ENCODE measurements around the gene CUL1.

CUL1 gene

DNA sequence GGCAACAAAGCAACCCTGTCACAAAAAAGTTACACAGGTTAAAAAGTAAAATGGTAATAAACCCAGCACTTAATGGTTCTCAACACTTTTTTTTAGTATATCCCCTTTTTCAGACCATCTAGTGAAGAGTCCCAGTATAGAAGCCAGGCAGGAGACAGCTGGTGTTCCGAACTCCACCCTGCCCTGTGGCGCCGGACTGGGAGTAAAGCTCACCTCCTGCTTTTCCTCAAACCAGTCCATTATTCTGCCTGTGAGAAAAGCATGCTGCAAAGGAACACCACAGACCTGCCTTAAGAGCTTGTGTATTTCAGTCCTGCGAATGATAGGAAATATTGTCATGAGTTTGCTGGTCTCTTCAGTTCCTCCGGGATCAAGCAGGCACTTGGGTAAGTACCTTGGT is 104.4 kb downstream of the CUL1 start:
- H3K27me3 ChIP-seq (ENCODE audit: control insufficient read depth, low read length), result no peaks in the 10 kb centered on the region
- H3K36me3 ChIP-seq (ENCODE audit: control insufficient read depth, low read length), result peaks cover 83% of the 10 kb centered on the region
- H3K9me2 ChIP-seq (replicated peaks; ENCODE audit: control insufficient read depth, low read length), result no peaks in the 10 kb centered on the region
- peaks cover 37% of the 10 kb centered on the region for H3F3A ChIP-seq (ENCODE audit: control insufficient read depth, insufficient read depth)
- no peak overlapping the region for H3K4me2 ChIP-seq (ENCODE audit: low read length)
- H3K9me3 ChIP-seq (ENCODE audit: control insufficient read depth, insufficient read depth, low read length), result no peaks in the 10 kb centered on the region
- H4K20me1 ChIP-seq (ENCODE audit: control insufficient read depth, insufficient read depth, low read depth, low read length), result peaks cover 4% of the 10 kb centered on the region; the same call in 1 of the 2 replicates
- no peak overlapping the region for H3K4me3 ChIP-seq (ENCODE audit: low read length)
- H3K27ac ChIP-seq (ENCODE audit: low read depth, low read length), result no peak overlapping the region
- no peaks in the 10 kb centered on the region for H3K79me2 ChIP-seq (ENCODE audit: control insufficient read depth, low read length)
- H3K4me1 ChIP-seq (ENCODE audit: control insufficient read depth, low read length), result no peaks in the 10 kb centered on the region
- no peak for TF ChIP-seq EZH2phosphoT487 (IDR thresholded peaks at IDR 0.05; ENCODE audit: borderline replicate concordance, low read length)
- TF ChIP-seq, protein P1, sequence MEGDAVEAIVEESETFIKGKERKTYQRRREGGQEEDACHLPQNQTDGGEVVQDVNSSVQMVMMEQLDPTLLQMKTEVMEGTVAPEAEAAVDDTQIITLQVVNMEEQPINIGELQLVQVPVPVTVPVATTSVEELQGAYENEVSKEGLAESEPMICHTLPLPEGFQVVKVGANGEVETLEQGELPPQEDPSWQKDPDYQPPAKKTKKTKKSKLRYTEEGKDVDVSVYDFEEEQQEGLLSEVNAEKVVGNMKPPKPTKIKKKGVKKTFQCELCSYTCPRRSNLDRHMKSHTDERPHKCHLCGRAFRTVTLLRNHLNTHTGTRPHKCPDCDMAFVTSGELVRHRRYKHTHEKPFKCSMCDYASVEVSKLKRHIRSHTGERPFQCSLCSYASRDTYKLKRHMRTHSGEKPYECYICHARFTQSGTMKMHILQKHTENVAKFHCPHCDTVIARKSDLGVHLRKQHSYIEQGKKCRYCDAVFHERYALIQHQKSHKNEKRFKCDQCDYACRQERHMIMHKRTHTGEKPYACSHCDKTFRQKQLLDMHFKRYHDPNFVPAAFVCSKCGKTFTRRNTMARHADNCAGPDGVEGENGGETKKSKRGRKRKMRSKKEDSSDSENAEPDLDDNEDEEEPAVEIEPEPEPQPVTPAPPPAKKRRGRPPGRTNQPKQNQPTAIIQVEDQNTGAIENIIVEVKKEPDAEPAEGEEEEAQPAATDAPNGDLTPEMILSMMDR (IDR thresholded peaks at IDR 0.05; ENCODE audit: low read depth, low read length, poor library complexity, severe bottlenecking), result no peak

GRCh38 chr7:148804343-148805235 is 105.9 kb downstream of the CUL1 start:
- Histone ChIP-seq H3K9me2 (replicated peaks; ENCODE audit: control insufficient read depth, low read length) (no peaks in the 10 kb centered on the region), H3K27ac (ENCODE audit: low read depth, low read length) (no peak overlapping the region), H3K79me2 (ENCODE audit: control insufficient read depth, low read length) (no peaks in the 10 kb centered on the region), H3K4me3 (ENCODE audit: low read length) (no peak overlapping the region), H3K27me3 (ENCODE audit: control insufficient read depth, low read length) (no peaks in the 10 kb centered on the region), H3F3A (ENCODE audit: control insufficient read depth, insufficient read depth) (peaks cover 46% of the 10 kb centered on the region), H3K36me3 (ENCODE audit: control insufficient read depth, low read length) (peaks cover 83% of the 10 kb centered on the region), H3K4me1 (ENCODE audit: control insufficient read depth, low read length) (no peaks in the 10 kb centered on the region), H3K9me3 (ENCODE audit: control insufficient read depth, insufficient read depth, low read length) (no peaks in the 10 kb centered on the region), H4K20me1 (ENCODE audit: control insufficient read depth, insufficient read depth, low read depth, low read length) (peaks cover 4% of the 10 kb centered on the region; the same call in 1 of the 2 replicates), H3K4me2 (ENCODE audit: low read length) (no peak overlapping the region)
- TF ChIP-seq, protein P1 (IDR thresholded peaks at IDR 0.05; ENCODE audit: low read depth, low read length, poor library complexity, severe bottlenecking), result no peak
- no peak for TF ChIP-seq EZH2phosphoT487 (IDR thresholded peaks at IDR 0.05; ENCODE audit: borderline replicate concordance, low read length)

- Histone ChIP-seq H3K4me3 (ENCODE audit: low read length) (no peak overlapping the region), H3K4me1 (ENCODE audit: control insufficient read depth, low read length) (no peaks in the 10 kb centered on the region), H3F3A (ENCODE audit: control insufficient read depth, insufficient read depth) (peaks cover 46% of the 10 kb centered on the region), H3K4me2 (ENCODE audit: low read length) (no peak overlapping the region), H3K79me2 (ENCODE audit: control insufficient read depth, low read length) (no peaks in the 10 kb centered on the region), H4K20me1 (ENCODE audit: control insufficient read depth, insufficient read depth, low read depth, low read length) (peaks cover 4% of the 10 kb centered on the region; the same call in 1 of the 2 replicates), H3K27me3 (ENCODE audit: control insufficient read depth, low read length) (no peaks in the 10 kb centered on the region), H3K27ac (ENCODE audit: low read depth, low read length) (no peak overlapping the region), H3K36me3 (ENCODE audit: control insufficient read depth, low read length) (peaks cover 85% of the 10 kb centered on the region), H3K9me2 (replicated peaks; ENCODE audit: control insufficient read depth, low read length) (no peaks in the 10 kb centered on the region), H3K9me3 (ENCODE audit: control insufficient read depth, insufficient read depth, low read length) (no peaks in the 10 kb centered on the region)
- TF ChIP-seq, protein P1 (IDR thresholded peaks at IDR 0.05; ENCODE audit: low read depth, low read length, poor library complexity, severe bottlenecking), result no peak
- no peak for TF ChIP-seq EZH2phosphoT487 (IDR thresholded peaks at IDR 0.05; ENCODE audit: borderline replicate concordance, low read length)
Observed at GRCh38 chr7:148806187-148806586, 107.5 kb downstream of the CUL1 start.
